PC-9 (cell line): Measurements from ENCODE around the gene SULT1A3. TPM values are rescaled to one million over a fixed set of nuclear protein-coding genes. Genes with fewer than 3 reads are reported as not detected.

Experiments
- BruUV-seq: library from RNA; stranded (reverse); fragments of 400-500 nt; replicated peaks from 2 replicates; lab custom pipeline; 2021; lab: Mats Ljungman, UMichigan
- CTCF ChIA-PET: fragments of 300-600 bp; sonication (Branson Sonifier 250); formaldehyde crosslinking; loops from one replicate; lab custom pipeline; 2022; ENCODE audit warnings: antibody characterized with exemption; lab: Charles Lee
- POLR2A ChIA-PET: fragments of 300-600 bp; sonication (Branson Sonifier 250); formaldehyde crosslinking; loops from one replicate; lab custom pipeline; 2022; ENCODE audit warnings: antibody characterized with exemption; ENCODE audit not compliant: unreplicated experiment; lab: Charles Lee
- DNase-seq, 2 experiments: peaks; one replicate each; pipeline versions ENCODE4 v3.0.0 to v3.0.0-alpha.2; 2015 to 2022; ENCODE audit warnings: mixed read lengths in 1 of 2
- H2AFZ ChIP-seq: fragments of 200-600 bp; sonication (generic); 2 replicates; pipeline ENCODE4 v1.8.1; 2017; ENCODE audit warnings: antibody characterized with exemption
- H3F3A ChIP-seq: fragments of 200-600 bp; sonication (generic); 2 replicates; pipeline ENCODE4 v1.8.1; 2017; ENCODE audit warnings: antibody characterized with exemption, mild to moderate bottlenecking, low read depth; ENCODE audit not compliant: insufficient read depth
- H3K27ac ChIP-seq: fragments of 200-600 bp; sonication (generic); 2 replicates; pipeline ENCODE4 v1.6.1; 2016; ENCODE audit warnings: mixed run types
- H3K27me3 ChIP-seq: fragments of 200-600 bp; sonication (generic); 2 replicates; pipeline ENCODE4 v1.6.1; 2016; ENCODE audit warnings: low read depth, mixed run types; ENCODE audit not compliant: insufficient read depth
- H3K36me3 ChIP-seq: fragments of 200-600 bp; sonication (generic); 2 replicates; pipeline ENCODE4 v1.6.1; 2016; ENCODE audit warnings: low read depth, mixed run types
- H3K4me1 ChIP-seq: fragments of 200-600 bp; sonication (generic); replicated peaks from 2 replicates; pipeline ENCODE4 v1.6.1; 2016; ENCODE audit warnings: mixed run types; ENCODE audit not compliant: insufficient read depth
- H3K4me2 ChIP-seq: fragments of 200-600 bp; sonication (generic); 2 replicates; pipeline ENCODE4 v1.6.1; 2017; ENCODE audit warnings: mixed run types
- H3K4me3 ChIP-seq: fragments of 200-600 bp; sonication (generic); 2 replicates; pipeline ENCODE4 v1.6.1; 2016; ENCODE audit warnings: mixed run types
- H3K79me2 ChIP-seq: fragments of 200-600 bp; sonication (generic); 2 replicates; pipeline ENCODE4 v1.6.1; 2017; ENCODE audit warnings: low read depth, mixed run types
- H3K9me2 ChIP-seq: fragments of 200-600 bp; sonication (generic); 2 replicates; pipeline ENCODE4 v1.8.1; 2017; ENCODE audit warnings: mild to moderate bottlenecking; ENCODE audit not compliant: insufficient read depth
- H3K9me3 ChIP-seq: fragments of 200-600 bp; sonication (generic); 2 replicates; pipeline ENCODE4 v1.8.1; 2016; ENCODE audit warnings: low read depth; ENCODE audit not compliant: insufficient read depth
- H4K20me1 ChIP-seq: fragments of 200-600 bp; sonication (generic); 2 replicates; pipeline ENCODE4 v1.8.1; 2017; ENCODE audit not compliant: insufficient read depth
- EZH2 ChIP-seq: fragments of 200-600 bp; sonication (generic); IDR thresholded peaks from 2 replicates; pipeline ENCODE4 v1.8.0; 2017; ENCODE audit warnings: antibody characterized with exemption, low read depth
- intact Hi-C: fragments of 100-400 bp; cut with micrococcal nuclease; formaldehyde crosslinking; loops from one replicate; pipeline ENCODE4 v1.10.0; 2022; ENCODE audit not compliant: unreplicated experiment
- total RNA-seq: library from RNA; stranded (reverse); gene quantifications from 2 replicates; pipeline ENCODE4 v1.2.3, GENCODE V29; 2021
- TF ChIP-seq, protein P1 (sequence below): fragments of 200-600 bp; sonication (generic); conservative IDR thresholded peaks from 2 replicates; pipeline ENCODE4 v1.6.1; 2017; ENCODE audit warnings: mixed run types, antibody characterized with exemption, mild to moderate bottlenecking, moderate library complexity

The SULT1A3 gene
- total RNA-seq, 1 experiment from 2014 or later = 103 TPM

DNA sequence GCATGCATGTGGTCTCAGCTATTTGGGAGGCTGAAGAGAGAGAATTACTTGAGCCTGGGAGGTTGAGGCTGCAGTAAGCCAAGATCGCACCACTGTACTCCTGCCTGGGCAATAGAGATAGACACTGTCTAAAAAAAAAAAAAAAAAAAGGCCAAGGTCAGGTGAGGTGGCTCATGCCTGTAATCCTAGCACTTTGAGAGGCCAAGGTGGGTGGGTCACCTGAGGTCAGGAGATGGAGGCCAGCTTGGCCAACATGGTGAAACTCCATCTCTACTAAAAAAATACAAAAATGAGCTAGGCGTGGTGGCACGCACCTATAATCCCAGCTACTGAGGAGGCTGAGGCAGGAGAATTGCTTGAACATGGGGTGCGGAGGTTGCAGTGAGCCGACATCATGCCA is 43.9 kb upstream of the SULT1A3 start:
- CTCF ChIA-PET = no interaction called here
- POLR2A ChIA-PET = no interaction called here
- intact Hi-C loops = no loop called here
- Histone ChIP-seq H3K4me1 (no peaks in the 10 kb centered on the region), H4K20me1 (no peaks in the 10 kb centered on the region), H3K9me3 (no peaks in the 10 kb centered on the region), H2AFZ (no peak overlapping the region), H3K36me3 (no peaks in the 10 kb centered on the region), H3K79me2 (no peaks in the 10 kb centered on the region), H3K9me2 (no peaks in the 10 kb centered on the region), H3K4me3 (no peak overlapping the region), H3K27me3 (no peaks in the 10 kb centered on the region), H3F3A (peaks cover 9% of the 10 kb centered on the region; the same call in 1 of the 2 replicates), H3K4me2 (no peak overlapping the region), H3K27ac (no peak overlapping the region)
- no peak for DNase-seq
- no TSS peak for BruUV-seq
- TF ChIP-seq, protein P1, sequence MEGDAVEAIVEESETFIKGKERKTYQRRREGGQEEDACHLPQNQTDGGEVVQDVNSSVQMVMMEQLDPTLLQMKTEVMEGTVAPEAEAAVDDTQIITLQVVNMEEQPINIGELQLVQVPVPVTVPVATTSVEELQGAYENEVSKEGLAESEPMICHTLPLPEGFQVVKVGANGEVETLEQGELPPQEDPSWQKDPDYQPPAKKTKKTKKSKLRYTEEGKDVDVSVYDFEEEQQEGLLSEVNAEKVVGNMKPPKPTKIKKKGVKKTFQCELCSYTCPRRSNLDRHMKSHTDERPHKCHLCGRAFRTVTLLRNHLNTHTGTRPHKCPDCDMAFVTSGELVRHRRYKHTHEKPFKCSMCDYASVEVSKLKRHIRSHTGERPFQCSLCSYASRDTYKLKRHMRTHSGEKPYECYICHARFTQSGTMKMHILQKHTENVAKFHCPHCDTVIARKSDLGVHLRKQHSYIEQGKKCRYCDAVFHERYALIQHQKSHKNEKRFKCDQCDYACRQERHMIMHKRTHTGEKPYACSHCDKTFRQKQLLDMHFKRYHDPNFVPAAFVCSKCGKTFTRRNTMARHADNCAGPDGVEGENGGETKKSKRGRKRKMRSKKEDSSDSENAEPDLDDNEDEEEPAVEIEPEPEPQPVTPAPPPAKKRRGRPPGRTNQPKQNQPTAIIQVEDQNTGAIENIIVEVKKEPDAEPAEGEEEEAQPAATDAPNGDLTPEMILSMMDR = no peak
- TF ChIP-seq EZH2 = no peak

DNA sequence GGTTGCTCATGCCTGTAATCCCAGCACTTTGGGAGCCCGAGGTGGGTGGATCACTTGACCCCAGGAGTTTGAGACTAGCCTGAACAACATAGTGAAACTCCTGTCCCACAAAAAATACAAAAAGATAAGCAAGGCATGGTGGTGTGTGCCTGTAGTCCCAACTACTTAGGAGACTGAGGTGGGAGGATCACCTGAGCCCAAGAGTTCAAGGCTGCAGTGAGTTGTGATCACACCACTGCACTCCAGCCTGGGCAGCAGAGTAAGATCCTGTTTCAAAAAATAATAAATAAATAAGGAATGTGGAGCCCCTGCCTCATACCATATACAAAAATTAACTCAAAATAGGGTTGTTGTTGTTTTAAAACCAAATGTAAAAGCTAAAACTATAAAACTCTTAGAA is 41.8 kb upstream of the SULT1A3 start:
- H3F3A ChIP-seq = peaks cover 9% of the 10 kb centered on the region; the same call in 1 of the 2 replicates
- H3K4me1 ChIP-seq = no peaks in the 10 kb centered on the region
- DNase-seq = no peak
- no peak overlapping the region for H3K4me2 ChIP-seq
- H4K20me1 ChIP-seq = no peaks in the 10 kb centered on the region
- H2AFZ ChIP-seq = no peak overlapping the region
- intact Hi-C loops = no loop called here
- no TSS peak for BruUV-seq
- H3K9me3 ChIP-seq = no peaks in the 10 kb centered on the region
- no peaks in the 10 kb centered on the region for H3K36me3 ChIP-seq
- ChIA-PET POLR2A (interaction anchor here (0.6 kb wide), 1 partner anchor 197 kb away, joined by 6 read pairs; no protein-coding TSS in a partner anchor), CTCF (no interaction called here)
- H3K9me2 ChIP-seq = no peaks in the 10 kb centered on the region
- H3K27ac ChIP-seq = no peak overlapping the region
- no peak for TF ChIP-seq EZH2
- no peak overlapping the region for H3K4me3 ChIP-seq
- no peaks in the 10 kb centered on the region for H3K27me3 ChIP-seq
- no peaks in the 10 kb centered on the region for H3K79me2 ChIP-seq

DNA sequence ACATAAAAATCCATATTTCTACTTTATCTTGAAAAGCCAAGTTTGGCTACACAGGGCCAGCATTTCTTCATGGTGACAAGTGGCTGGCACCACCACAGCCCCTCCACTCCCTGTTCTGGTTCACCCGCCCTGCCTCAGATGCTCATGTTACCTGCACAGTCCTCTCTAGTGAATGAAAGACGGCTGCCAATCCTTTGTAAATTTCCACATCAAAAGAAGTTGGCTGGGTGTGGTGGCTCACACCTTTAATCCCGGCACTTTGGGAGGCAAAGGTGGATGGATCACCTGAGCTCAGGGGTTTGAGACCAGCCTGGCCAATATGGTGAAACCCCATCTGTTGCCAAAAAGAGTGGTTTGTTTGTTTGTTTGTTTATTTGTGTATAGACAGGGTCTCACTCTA is 35.5 kb upstream of the SULT1A3 start:
- no peak overlapping the region for H3K4me3 ChIP-seq
- ChIA-PET POLR2A (no interaction called here), CTCF (no interaction called here)
- DNase-seq = no peak
- peaks cover 14% of the 10 kb centered on the region; the same call in 1 of the 2 replicates for H3F3A ChIP-seq
- no peak overlapping the region for H3K4me2 ChIP-seq
- no peaks in the 10 kb centered on the region for H3K36me3 ChIP-seq
- no peaks in the 10 kb centered on the region for H4K20me1 ChIP-seq
- H3K4me1 ChIP-seq = no peaks in the 10 kb centered on the region
- H3K9me3 ChIP-seq = no peaks in the 10 kb centered on the region
- BruUV-seq = no TSS peak
- H3K79me2 ChIP-seq = no peaks in the 10 kb centered on the region
- no peak overlapping the region for H2AFZ ChIP-seq
- no peaks in the 10 kb centered on the region for H3K27me3 ChIP-seq
- TF ChIP-seq EZH2 = no peak
- TF ChIP-seq, protein P1 = no peak
- H3K9me2 ChIP-seq = no peaks in the 10 kb centered on the region
- intact Hi-C loops = no loop called here
- no peak overlapping the region for H3K27ac ChIP-seq
